Posterior cingulate gyrus (tissue), 11 donors: ENCODE results near the gene EIPR1.
"Not testable (repeated sequence)": the region's sequence is repeated elsewhere in the genome, so short reads cannot be mapped to it uniquely, and the experiment has no call there.

ENCODE experiments used
- DNase-seq, 10 donors: peaks; one replicate each; pipeline versions ENCODE4 v3.0.0 to v3.0.0-alpha.2; 2020 to 2021; ENCODE audit warnings: mixed read lengths in 3 of 10
- intact Hi-C: fragments of 100-400 bp; cut with DNase I; formaldehyde crosslinking; loops from one replicate; pipeline ENCODE4 v1.15.1; 2023

The EIPR1 gene

DNA sequence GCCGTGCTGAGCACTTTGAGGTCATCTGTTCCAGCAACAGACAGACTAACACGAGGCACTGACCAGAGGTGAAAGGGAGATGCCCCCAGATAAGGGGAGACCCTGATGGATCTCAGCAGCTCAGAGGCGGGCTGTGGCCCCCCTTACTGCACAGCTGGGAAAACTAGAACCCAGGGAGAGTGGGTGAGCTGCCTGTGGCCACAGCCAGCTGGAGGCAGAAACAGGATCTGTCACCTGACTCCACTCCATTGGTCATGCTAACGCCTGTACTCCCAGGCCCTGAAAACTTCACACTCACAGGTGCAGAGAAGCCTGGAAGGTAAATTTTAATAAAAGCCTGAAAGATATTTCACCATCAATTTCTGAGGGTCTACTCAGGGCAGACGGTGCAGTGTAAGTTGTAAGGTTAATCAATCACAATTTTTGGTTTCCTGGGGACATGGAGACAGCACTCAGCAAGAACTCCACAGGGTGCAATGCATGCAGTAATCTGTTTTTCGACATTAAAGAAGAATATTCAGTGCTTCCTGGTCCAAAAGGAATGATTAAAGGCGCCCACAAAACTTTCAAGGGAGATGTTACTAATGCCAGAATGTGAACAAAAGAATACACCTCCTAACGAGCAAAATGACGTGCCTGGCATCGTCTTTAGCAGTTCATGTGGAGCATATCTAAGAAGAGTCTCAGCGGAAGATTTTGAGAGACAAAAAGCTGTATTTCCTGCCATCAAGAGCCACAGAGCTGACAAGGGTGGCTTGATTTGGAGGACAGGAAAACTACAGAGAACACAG lies 173.4 kb downstream of the EIPR1 start:
- DNase-seq, result peak in 1 of 10 donors; percentile 33
- intact Hi-C loops, result no loop called here

GRCh38 chr2:3203497-3204019 lies 174.1 kb downstream of the EIPR1 start:
- DNase-seq, result peak in 1 of 10 donors; percentile 69
- intact Hi-C loops, result no loop called here

GRCh38 chr2:3202926-3203325 lies 174.7 kb downstream of the EIPR1 start:
- no peak for DNase-seq
- intact Hi-C loops, result no loop called here

DNA sequence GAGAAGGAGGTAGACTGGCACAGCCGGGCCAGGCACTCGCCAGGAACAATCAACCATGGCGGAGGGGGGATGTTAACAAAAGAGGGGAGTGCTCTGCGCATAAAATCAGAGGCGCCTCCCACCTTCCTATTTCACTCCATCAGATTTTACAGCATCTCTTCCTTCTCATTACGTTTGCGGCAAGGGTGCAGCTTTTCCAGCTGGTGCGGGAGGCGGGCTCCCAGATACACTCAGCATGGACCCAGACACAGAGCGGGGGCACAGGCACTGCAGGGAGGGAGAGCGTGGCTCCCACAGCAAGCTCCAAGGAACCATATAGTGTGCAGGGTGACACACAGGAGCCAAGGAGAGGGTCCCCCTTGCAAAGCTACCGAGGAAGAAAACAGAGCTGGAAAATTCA lies 176.3 kb downstream of the EIPR1 start:
- intact Hi-C loops, result no loop called here
- peak in 3 of 10 donors; percentile 34 to 88 (median 87) for DNase-seq

- intact Hi-C loops, result no loop called here
Measured at GRCh38 chr2:3200420-3200939, 177.1 kb downstream of the EIPR1 start.

DNA sequence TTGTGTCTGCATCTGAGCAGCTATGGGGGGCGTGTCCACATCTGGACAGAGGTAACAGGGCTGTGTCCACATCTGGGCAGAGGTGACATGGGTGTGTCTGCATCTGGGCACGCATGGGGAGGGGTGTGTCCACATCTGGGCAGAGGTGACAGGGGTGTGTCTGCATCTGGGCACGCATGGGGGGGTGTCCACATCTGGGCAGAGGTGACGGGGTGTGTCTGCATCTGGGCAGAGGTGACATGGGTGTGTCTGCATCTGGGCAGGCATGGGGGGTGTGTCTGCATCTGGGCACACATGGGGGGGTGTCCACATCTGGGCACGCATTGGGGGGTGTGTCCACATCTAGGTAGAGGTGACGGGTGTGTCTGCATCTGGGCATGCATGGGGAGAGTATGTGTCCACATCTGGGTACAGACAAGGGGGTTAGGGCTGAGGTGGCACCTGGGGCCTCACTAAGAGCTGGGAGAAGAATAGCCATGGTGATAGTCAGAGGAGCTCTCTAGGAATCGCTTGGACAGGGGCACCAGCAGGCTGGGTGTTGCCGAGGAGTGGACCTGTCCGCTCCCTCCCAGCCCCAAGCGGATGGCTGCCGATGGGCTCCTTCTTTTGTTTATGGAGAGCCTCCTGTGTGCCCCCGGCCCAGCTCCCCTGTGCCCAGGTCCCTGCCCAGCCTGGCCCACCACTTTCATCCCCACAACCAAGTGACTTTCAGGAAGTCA lies 177.8 kb downstream of the EIPR1 start:
- intact Hi-C loops, result loop anchor here (10.0 kb wide), 1 partner anchor 105 kb away; no protein-coding TSS in a partner anchor
- peak in 1 of 10 donors; percentile 68 for DNase-seq

More at GRCh38 chr2:3200420-3200939, 177.1 kb downstream of the EIPR1 start:
- DNase-seq, result peak in 2 of 10 donors; percentile 38 to 85

- intact Hi-C loops, result loop anchor here (10.0 kb wide), 1 partner anchor 106 kb away; no protein-coding TSS in a partner anchor
- DNase-seq, result not testable (repeated sequence)
Measured at GRCh38 chr2:3198671-3199192, 178.9 kb downstream of the EIPR1 start.

DNA sequence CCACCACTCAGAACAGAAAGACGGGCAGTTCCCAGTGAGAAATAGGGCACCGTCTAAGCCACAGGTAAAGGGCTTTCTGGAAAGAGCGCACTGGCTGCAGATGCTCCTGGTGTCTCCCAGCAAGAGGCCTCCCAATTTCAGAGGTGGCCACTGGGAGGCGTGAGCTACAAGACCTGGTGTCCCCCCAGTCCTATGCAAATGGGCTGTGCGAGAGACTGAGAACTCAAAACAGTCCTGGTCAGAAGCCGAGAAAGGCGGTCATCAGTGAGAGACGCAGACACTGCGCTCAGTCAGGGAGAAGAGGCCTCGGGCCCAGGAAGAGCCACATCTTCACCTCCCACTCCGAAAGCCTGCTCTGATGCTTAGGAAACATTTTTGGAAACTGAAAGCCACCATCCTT lies 179.5 kb downstream of the EIPR1 start:
- peak in 4 of 10 donors; percentile 41 to 89 (median 76) for DNase-seq
- intact Hi-C loops, result loop anchor here (10.0 kb wide), 1 partner anchor 107 kb away; no protein-coding TSS in a partner anchor

GRCh38 chr2:3197308-3197707 lies 180.3 kb downstream of the EIPR1 start:
- intact Hi-C loops, result loop anchor here (10.0 kb wide), 1 partner anchor 107 kb away; no protein-coding TSS in a partner anchor
- peak in 1 of 10 donors; percentile 61 for DNase-seq

- intact Hi-C loops, result loop anchor here (10.0 kb wide), 1 partner anchor 108 kb away; no protein-coding TSS in a partner anchor
Measured at GRCh38 chr2:3196716-3197115, 180.9 kb downstream of the EIPR1 start.

GRCh38 chr2:3195641-3196476 lies 181.8 kb downstream of the EIPR1 start:
- intact Hi-C loops, result loop anchor here (10.0 kb wide), 1 partner anchor 109 kb away; no protein-coding TSS in a partner anchor
- no peak for DNase-seq

More at GRCh38 chr2:3196716-3197115, 180.9 kb downstream of the EIPR1 start:
- DNase-seq, result peak in 1 of 10 donors; percentile 80

- intact Hi-C loops, result loop anchor here (10.0 kb wide), 1 partner anchor 110 kb away; no protein-coding TSS in a partner anchor
- peak in 1 of 10 donors; percentile 70 for DNase-seq
Measured at GRCh38 chr2:3194828-3195227, 182.8 kb downstream of the EIPR1 start.

DNA sequence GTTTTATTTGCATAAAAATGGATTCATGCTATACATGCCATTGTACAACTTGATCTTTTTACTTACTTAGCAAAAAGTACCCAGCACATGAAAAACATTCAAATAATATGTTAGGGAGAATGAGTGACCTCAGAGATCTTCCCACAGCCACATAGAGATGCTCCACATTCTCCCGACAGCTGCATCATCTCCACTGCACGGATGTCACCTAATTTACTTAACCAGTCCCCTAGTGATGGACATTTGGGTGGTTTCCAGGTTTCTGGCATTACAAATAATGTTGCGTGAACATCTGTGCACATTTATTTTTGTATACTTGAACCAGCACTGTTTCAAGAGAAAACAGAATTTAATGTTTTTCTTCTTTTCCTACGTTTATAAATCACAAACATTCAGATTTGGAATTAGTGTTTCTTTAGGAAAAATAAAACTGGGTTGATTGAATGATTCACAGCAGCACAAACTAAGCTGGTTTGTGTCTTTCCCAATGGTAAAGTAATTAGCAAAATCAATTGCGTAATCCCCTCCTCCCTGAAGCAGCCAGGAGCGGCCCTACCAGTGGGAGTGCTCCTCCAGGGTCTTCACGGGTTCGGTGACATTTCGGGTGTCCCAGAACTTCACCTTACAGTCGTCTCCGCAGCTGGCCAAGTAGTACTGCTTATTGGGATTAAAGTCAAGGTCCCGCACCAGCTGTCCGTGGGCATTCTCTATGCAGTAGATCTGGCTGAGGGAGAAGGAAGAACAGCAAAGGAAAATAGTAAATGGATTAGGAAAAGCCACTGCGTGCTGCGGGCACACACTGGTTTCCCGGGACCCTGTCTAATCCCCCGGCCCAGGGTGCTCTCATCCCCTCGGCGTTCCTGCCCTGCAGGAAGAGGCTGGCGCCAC lies 183.9 kb downstream of the EIPR1 start:
- intact Hi-C loops, result loop anchor here (10.0 kb wide), 1 partner anchor 111 kb away; no protein-coding TSS in a partner anchor
- DNase-seq, result peak in 2 of 10 donors; percentile 60 to 76

DNA sequence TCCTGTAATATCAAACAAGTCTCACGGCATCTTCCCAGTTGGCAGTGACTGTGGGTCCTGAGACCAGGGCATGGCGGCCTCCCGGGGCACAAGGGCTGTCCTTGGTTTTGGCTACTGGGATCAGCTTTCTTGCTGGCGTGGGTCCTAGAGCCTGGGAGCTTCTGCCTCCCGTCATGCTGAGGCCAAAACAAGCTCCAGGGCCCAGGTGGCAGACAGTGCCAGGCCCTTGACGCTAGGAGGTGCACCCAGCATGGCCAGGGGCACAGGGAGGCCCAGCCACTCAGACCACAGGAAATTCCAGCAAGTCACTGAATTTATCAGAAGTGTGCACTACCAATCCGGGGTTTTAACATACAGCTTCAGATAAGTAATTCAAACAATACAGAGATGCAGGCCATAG lies 184.7 kb downstream of the EIPR1 start:
- peak in 2 of 10 donors; percentile 69 to 77 for DNase-seq

DNA sequence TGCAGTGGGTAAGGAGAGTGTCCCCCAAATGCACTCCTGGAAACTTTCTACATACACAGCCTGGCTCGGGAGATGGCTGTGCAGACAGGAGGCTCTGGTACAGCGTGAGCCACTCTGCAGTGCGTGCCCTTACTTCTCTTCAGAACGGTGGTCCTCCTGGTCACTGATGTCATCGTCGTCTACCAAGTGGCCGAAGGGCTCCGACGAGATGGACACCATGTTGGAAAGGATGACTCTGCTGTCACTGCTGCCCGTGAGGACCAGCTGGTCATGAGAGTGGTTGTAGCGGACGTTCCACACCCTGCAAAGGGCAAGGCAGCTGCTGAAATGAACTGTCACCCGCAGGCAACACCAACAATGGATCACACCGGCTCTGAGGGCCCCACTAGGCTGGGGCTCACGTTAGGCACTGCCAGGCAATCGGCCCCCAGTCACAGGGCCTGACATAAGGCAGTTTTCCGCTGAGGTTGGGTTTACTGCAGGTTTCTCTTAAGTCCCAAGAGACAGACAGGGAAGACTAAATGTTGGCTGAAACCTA lies 185.3 kb downstream of the EIPR1 start:
- DNase-seq, result peak in 1 of 10 donors; percentile 53
- intact Hi-C loops, result loop anchor here (10.0 kb wide), 1 partner anchor 112 kb away; no protein-coding TSS in a partner anchor

More for the DNA sequence above, 184.7 kb downstream of the EIPR1 start:
- intact Hi-C loops, result loop anchor here (10.0 kb wide), 1 partner anchor 112 kb away; no protein-coding TSS in a partner anchor

- intact Hi-C loops, result loop anchor here (10.0 kb wide), 1 partner anchor 115 kb away; no protein-coding TSS in a partner anchor
- DNase-seq, result peak in 1 of 10 donors; percentile 77
Measured at GRCh38 chr2:3189961-3190360, 187.7 kb downstream of the EIPR1 start.

- DNase-seq, result peak in 3 of 10 donors; percentile 44 to 82 (median 55)
- intact Hi-C loops, result no loop called here
Measured at GRCh38 chr2:3189076-3189591, 188.5 kb downstream of the EIPR1 start.
